Activated CD4-positive, alpha-beta T cell treated with anti-CD3 and anti-CD28 coated beads, Interleukin-2, amount 10 ng/mL, durations not matched to agents 24 days and 14 days (primary cell): ENCODE measurements around the gene CANT1. TPM values are rescaled to one million over a fixed set of nuclear protein-coding genes. Genes with fewer than 3 reads are reported as not detected.
"Not testable (repeated sequence)": the region's sequence is repeated elsewhere in the genome, so short reads cannot be mapped to it uniquely, and the experiment has no call there.

Experiments used
- DNase-seq: peaks from one replicate; pipeline ENCODE4 v3.0.0; 2022
- H3K27ac Mint-ChIP-seq: one replicate; pipeline ENCODE4 v1.8.0; 2022; ENCODE audit warnings: mild to moderate bottlenecking, mixed read lengths
- H3K27me3 Mint-ChIP-seq: one replicate; pipeline ENCODE4 v1.8.0; 2022; ENCODE audit warnings: mixed read lengths
- H3K36me3 Mint-ChIP-seq: one replicate; pipeline ENCODE4 v1.8.0; 2022; ENCODE audit warnings: low read depth, mild to moderate bottlenecking, mixed read lengths
- H3K4me1 Mint-ChIP-seq: one replicate; pipeline ENCODE4 v1.8.0; 2021; ENCODE audit warnings: mixed read lengths
- H3K4me3 Mint-ChIP-seq: one replicate; pipeline ENCODE4 v1.8.0; 2022; ENCODE audit warnings: mild to moderate bottlenecking, moderate library complexity, mixed read lengths
- H3K9me3 Mint-ChIP-seq: one replicate; pipeline ENCODE4 v1.8.0; 2021; ENCODE audit warnings: mixed read lengths
- intact Hi-C: fragments of 100-400 bp; cut with micrococcal nuclease; formaldehyde crosslinking; loops from one replicate; pipeline ENCODE4 v1.15.1; 2023
- total RNA-seq: library from RNA; stranded (reverse); gene quantifications from 2 replicates; pipeline ENCODE4 v1.2.3, GENCODE V29; 2022

Gene CANT1
- total RNA-seq, 1 donor from 2014 or later = 70.5 TPM

DNA sequence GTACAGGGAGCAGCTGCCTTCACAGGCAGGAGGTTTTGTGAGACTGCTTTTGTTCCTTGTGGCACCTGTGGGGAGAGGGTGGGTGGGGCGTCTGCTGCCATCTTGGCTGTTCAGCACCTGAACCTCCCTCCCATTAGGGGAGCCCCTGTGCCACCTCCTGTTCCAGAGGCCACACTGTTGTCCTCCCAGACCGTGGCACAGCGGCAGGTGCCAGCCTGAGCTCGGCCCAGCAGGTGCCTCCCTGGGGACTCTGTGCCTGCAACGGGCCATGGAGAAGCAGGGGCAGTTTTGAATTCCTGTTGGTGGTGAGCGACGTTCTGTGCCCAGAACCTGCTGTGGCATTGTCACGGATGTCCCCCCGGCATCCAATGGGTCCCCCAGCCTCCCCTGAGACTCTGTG is 39.7 kb downstream of the CANT1 start:
- Mint-ChIP-seq H3K4me1 (peaks cover 8% of the 10 kb centered on the region), H3K36me3 (peaks cover 27% of the 10 kb centered on the region), H3K4me3 (no peak overlapping the region), H3K27me3 (no peaks in the 10 kb centered on the region), H3K27ac (no peak overlapping the region), H3K9me3 (no peaks in the 10 kb centered on the region)
- intact Hi-C loops = loop anchor here (5.0 kb wide), 1 partner anchor 473 kb away; no protein-coding TSS in a partner anchor
- no peak for DNase-seq

DNA sequence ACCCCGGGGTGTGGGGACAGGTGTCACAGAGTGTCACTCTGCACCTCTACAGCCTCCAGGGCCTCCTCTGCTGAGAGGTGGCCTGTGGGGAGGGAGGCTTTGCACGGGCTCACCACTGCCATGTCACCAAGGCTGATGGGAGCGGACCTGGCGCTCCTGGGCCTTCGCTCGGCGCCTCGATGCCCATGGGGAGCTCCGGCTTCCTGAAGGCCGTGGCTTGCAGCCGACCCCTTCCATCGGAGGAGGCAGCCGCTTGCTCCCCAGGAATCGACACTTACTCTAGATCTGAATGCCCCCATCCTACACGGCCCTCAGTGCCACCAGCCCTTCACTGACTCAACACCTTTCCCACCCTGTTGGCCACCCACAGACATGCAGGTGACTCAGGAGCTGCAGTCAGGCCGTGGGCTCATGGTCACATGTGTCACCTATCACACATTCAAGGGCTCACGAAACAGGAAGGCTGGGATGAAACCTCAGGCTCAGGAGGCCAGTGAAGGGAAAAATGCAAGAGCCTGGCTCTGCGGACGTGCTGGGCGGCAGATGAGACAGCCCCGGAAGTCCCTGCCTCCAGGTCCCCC is 41.7 kb downstream of the CANT1 start:
- no peaks in the 10 kb centered on the region for H3K27me3 Mint-ChIP-seq
- no peak overlapping the region for H3K27ac Mint-ChIP-seq
- peaks cover 8% of the 10 kb centered on the region for H3K4me1 Mint-ChIP-seq

DNA sequence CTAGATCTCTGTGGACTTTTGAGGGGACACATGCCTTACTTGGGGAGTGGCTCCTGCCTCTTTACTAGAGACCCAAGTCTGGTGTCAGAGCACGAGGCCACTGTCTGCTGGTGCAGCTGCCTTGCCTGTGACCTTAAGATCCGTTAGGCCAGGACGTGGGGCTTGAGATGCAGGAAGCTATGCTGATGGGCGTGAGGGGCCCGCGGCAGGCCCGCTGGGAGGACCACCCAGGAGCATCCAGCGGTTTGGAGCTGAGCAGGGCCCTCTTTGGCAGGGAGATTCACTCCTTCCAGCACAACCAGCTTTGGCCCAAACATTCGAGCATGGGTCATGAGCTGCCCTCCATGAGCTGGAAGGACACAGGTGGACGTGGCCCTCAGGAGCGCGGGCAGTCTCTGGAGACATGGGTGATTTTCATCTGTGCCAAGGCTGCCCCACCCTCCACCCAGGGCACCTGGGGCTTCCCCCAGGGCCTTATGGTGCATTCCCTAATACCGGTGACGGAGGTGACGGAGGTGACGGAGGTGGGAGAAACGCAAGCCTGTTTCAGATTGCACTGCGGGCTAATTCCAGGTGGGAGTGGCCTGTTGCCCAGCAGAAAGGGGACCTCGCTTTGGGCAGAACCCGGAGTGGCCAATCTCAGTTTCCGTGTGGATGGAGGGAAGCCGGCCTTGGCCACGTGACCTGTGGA is 42.5 kb downstream of the CANT1 start:
- DNase-seq = no peak
- Mint-ChIP-seq H3K27ac (no peak overlapping the region), H3K36me3 (peaks cover 20% of the 10 kb centered on the region), H3K9me3 (no peaks in the 10 kb centered on the region), H3K27me3 (no peaks in the 10 kb centered on the region), H3K4me3 (no peak overlapping the region), H3K4me1 (peaks cover 8% of the 10 kb centered on the region)
- intact Hi-C loops = no loop called here

More for the DNA sequence above, 41.7 kb downstream of the CANT1 start:
- no peak for DNase-seq
- no peaks in the 10 kb centered on the region for H3K9me3 Mint-ChIP-seq
- peaks cover 25% of the 10 kb centered on the region for H3K36me3 Mint-ChIP-seq
- intact Hi-C loops = no loop called here
- H3K4me3 Mint-ChIP-seq = no peak overlapping the region

DNA sequence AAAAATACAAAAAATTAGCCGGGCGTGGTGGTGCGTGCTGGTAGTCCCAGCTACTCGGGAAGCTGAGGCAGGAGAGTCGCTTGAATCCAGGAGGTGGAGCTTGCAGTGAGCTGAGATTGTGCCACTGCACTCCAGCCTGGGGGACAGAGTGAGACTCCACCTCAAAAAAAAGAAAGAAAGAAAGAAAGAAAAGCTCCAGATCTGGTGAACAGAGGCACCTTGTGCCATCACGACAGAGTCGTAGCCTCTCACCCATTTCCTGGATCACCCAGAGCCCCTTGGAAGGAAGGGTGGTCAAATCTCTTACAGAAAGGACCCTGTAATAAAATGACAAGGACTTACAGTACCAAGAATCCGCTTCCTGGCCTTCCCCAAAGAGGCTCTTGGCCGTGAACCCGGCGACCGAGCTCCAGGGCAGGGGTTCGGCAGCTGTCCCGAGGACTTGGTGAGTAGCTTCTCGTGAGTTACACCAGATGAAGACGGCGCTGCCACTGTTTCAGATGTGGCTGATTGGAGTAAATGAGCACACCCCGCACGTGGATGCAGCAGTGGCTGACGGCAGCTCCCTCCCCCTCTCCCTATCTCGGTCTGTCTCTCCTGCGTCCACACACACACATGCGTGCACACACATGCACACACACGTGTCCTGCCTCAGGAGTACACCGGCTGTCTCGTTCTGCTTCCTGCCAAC is 43.3 kb downstream of the CANT1 start:
- Mint-ChIP-seq H3K27ac (no peak overlapping the region), H3K4me3 (no peak overlapping the region), H3K36me3 (peaks cover 14% of the 10 kb centered on the region), H3K4me1 (peaks cover 4% of the 10 kb centered on the region), H3K27me3 (no peaks in the 10 kb centered on the region), H3K9me3 (no peaks in the 10 kb centered on the region)
- no peak for DNase-seq
- intact Hi-C loops = no loop called here

DNA sequence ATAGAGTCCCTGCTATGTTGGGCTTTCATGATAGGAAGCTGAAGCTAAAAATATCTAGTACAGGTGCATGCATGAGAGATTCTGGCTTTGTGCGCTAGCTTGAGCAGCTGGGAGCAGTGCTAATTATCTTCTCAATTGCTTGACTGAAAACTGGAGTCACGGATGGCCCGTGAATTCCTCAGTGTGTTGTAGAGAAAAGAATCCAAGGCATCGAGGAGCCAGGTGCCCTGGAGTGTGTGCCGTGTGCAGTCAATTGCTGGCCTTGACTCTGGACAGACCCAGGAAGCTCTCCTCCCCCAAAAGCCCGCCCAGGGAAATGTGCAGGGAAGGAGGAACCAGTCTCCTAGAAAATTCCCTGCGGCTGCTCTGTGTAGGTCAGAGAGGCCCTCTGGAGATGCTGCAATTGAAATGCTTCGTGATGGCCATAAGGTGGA is 44.1 kb downstream of the CANT1 start:
- DNase-seq = no peak
- no peaks in the 10 kb centered on the region for H3K27me3 Mint-ChIP-seq
- H3K9me3 Mint-ChIP-seq = no peaks in the 10 kb centered on the region
- H3K36me3 Mint-ChIP-seq = peaks cover 9% of the 10 kb centered on the region
- intact Hi-C loops = no loop called here
- no peak overlapping the region for H3K4me3 Mint-ChIP-seq
- no peaks in the 10 kb centered on the region for H3K4me1 Mint-ChIP-seq
- H3K27ac Mint-ChIP-seq = no peak overlapping the region

DNA sequence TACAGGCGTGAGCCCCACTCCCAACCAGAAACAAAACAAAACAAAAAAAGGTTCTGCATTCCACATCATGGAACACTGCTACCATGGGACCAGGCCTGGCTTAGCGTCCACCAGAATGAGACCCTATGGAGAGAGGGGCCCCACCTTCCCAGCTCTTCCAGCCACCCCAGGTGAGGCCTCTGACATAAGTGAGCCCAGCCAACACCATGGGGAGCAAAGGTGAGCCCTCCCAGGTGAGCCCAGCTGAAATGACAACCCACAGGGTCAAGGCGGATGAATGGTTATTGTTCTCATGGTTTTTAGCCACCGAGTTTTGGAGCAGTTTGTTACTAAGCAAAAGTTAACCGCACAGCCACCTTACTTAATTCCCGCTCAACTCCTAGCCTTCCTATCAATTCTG is 46.2 kb downstream of the CANT1 start:
- Mint-ChIP-seq H3K4me3 (no peak overlapping the region), H3K27me3 (no peaks in the 10 kb centered on the region), H3K4me1 (no peaks in the 10 kb centered on the region), H3K36me3 (no peaks in the 10 kb centered on the region), H3K9me3 (no peaks in the 10 kb centered on the region), H3K27ac (no peak overlapping the region)
- no peak for DNase-seq
- intact Hi-C loops = no loop called here

DNA sequence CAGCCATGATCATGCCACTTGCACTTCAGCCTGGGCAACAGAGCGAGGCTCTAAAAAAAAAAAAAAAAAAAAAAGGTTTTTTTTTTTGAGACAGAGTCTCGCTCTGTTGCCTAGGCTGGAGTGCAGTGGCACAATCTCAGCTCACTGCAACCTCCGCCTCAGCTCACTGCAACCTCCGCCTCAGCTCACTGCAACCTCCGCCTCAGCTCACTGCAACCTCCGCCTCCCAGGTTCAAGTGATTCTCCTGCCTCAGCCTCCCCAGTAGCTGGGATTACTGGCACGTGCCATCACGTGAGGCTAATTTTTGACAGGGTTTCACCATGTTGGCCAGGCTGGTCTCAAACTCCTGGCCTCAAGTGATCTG is 46.6 kb downstream of the CANT1 start:
- DNase-seq, H3K9me3 Mint-ChIP-seq, intact Hi-C loops, H3K36me3 Mint-ChIP-seq, H3K27me3 Mint-ChIP-seq, H3K4me3 Mint-ChIP-seq, H3K4me1 Mint-ChIP-seq, H3K27ac Mint-ChIP-seq: not testable (repeated sequence)

DNA sequence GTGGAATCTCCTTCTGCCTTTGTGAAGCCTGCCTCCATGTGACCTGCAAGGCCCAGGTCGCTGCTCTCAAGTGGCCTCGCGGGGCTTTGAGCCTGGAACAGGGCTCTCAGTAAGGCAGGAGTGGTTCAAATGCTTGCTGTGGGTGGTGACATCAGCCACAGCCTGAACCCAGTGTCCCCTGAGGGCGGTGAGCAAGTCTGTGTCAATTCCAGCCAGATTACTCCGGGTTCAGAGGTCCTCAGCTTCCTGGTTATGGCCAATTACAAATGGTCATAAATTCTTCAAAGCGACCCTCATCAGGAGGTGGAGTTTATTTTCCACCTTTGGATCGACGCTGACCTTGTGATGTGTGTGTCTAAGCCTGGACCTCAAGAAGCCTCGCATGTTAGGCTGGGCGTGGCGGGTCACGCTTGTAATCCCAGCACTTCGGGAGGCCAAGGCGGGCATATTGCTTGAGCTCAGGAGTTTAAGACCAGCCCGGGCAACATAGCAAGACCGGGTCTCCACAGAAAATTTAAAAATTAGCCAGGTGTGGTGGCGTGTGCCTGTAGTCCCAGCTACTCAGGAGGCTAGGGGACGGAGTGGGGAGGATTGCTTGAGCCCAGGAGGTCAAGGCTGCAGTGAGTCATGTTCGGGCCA is 47.1 kb downstream of the CANT1 start:
- no peaks in the 10 kb centered on the region for H3K9me3 Mint-ChIP-seq
- no peak overlapping the region for H3K4me3 Mint-ChIP-seq
- H3K27ac Mint-ChIP-seq = no peak overlapping the region
- H3K27me3 Mint-ChIP-seq = no peaks in the 10 kb centered on the region
- DNase-seq = no peak
- H3K4me1 Mint-ChIP-seq = no peaks in the 10 kb centered on the region
- no peaks in the 10 kb centered on the region for H3K36me3 Mint-ChIP-seq
- intact Hi-C loops = no loop called here

DNA sequence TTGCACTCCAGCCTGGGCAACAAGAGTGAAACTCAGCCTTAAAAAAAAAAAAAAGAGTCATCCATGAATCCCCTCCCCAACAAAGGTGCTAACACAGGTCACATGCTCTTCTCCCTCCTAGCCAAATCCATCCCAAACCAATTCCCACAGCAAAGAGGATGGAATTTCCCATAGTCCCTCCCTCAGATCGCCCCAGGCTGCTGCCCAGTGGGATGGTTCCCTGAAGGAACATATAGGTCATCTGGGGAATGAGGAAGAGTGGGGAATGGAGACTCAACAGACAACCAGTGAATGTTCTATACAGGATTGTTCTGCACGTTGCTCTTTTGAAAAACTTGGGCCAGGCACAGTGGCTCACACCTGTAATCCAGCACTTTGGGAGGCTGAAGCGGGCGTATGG is 48.0 kb downstream of the CANT1 start:
- no peaks in the 10 kb centered on the region for H3K36me3 Mint-ChIP-seq
- intact Hi-C loops = no loop called here
- no peaks in the 10 kb centered on the region for H3K9me3 Mint-ChIP-seq
- H3K4me3 Mint-ChIP-seq = no peak overlapping the region
- no peak overlapping the region for H3K27ac Mint-ChIP-seq
- peaks cover 2% of the 10 kb centered on the region for H3K4me1 Mint-ChIP-seq
- no peaks in the 10 kb centered on the region for H3K27me3 Mint-ChIP-seq
- no peak for DNase-seq

DNA sequence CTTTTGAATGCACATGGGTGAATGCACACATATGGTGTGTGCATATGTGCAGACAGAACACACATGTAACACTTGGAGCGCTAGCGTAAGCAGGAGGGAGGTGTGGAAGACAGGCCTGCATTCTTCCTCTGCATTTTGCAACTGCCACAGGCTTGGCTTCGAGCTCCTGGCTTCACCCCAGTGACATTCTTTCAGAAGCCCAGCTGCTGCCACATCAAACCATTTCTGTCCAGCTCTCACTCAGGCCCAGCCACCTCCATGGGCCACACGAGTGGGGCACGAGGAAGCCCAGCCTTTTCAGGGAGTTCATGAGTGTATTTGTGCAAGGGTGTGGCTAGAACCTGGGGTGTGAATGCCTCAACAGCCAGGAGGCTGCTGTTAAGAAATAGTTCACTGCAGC is 48.6 kb downstream of the CANT1 start:
- Mint-ChIP-seq H3K4me1 (peaks cover 2% of the 10 kb centered on the region), H3K9me3 (no peaks in the 10 kb centered on the region), H3K27me3 (no peaks in the 10 kb centered on the region), H3K4me3 (no peak overlapping the region), H3K27ac (no peak overlapping the region), H3K36me3 (no peaks in the 10 kb centered on the region)
- no peak for DNase-seq
- intact Hi-C loops = no loop called here

DNA sequence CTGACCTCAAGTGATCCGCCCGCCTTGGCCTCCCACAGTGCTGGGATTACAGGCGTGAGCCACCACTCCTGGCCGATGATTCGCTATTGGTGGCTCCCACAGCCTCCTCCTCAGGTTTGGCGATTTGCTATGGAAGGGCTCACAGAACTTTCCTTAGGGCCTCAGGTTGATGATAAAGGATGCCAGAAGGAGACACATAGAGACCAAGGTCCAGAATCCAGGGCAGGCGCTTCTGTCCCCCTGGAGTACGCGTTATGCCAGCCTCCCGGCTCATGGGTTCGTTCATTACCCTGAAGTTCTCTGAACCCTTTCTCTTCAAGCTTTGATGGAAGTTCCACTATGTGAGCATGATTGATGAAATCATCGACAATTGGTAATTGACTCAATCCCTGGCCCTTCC is 49.8 kb downstream of the CANT1 start:
- intact Hi-C loops = no loop called here
- peaks cover 2% of the 10 kb centered on the region for H3K4me1 Mint-ChIP-seq
- no peaks in the 10 kb centered on the region for H3K27me3 Mint-ChIP-seq
- no peaks in the 10 kb centered on the region for H3K36me3 Mint-ChIP-seq
- H3K4me3 Mint-ChIP-seq = no peak overlapping the region
- H3K9me3 Mint-ChIP-seq = no peaks in the 10 kb centered on the region
- no peak for DNase-seq
- H3K27ac Mint-ChIP-seq = no peak overlapping the region

DNA sequence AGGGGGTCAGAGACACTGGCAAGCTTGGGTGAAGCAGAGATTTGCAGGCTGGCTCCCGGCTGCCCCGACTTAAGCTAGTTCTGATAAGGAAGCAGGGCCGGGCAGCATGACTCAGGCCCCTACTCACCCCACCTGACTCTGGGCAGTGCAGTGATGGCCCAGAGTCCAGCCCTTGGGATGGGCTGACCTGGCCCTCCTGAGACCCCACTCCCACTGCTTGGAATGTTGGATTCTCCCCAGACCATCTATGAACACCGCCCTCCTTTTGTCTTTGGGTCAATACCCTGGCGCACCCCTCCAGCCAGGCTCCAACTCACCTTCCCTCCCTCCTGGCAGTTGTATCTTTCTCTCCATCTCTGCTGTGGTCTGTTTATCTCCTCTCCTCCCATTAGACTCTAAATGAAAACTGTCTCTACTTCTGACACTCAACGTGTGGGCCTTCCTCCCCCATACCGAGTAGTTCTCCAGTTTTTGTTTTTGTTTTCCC is 50.9 kb downstream of the CANT1 start:
- Mint-ChIP-seq H3K36me3 (no peaks in the 10 kb centered on the region), H3K4me1 (peaks cover 2% of the 10 kb centered on the region), H3K4me3 (no peak overlapping the region), H3K27me3 (no peaks in the 10 kb centered on the region), H3K9me3 (no peaks in the 10 kb centered on the region), H3K27ac (no peak overlapping the region)
- DNase-seq = no peak
- intact Hi-C loops = no loop called here

DNA sequence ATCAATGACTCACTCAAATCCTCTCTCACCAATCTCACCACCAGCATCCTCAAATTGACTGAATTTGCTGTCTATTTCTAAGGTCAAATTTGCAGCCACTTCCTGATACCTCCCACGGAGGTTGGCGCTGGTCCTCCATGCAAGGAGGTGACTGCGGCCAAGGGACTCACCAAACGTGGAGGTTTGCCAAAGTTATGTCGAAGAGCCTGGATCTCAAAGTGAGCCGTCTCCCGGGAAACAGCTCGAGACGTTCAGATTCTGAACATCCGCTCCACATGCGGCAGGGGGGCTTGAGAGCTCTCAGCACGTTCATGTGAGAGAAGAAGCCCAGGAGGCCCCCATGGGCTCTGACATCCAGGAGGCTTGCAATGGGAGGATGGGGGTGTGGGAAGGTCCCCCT is 52.4 kb downstream of the CANT1 start:
- H3K4me3 Mint-ChIP-seq = no peak overlapping the region
- no peaks in the 10 kb centered on the region for H3K9me3 Mint-ChIP-seq
- intact Hi-C loops = no loop called here
- no peaks in the 10 kb centered on the region for H3K27me3 Mint-ChIP-seq
- H3K27ac Mint-ChIP-seq = no peak overlapping the region
- peaks cover 2% of the 10 kb centered on the region for H3K4me1 Mint-ChIP-seq
- H3K36me3 Mint-ChIP-seq = no peaks in the 10 kb centered on the region
- no peak for DNase-seq

DNA sequence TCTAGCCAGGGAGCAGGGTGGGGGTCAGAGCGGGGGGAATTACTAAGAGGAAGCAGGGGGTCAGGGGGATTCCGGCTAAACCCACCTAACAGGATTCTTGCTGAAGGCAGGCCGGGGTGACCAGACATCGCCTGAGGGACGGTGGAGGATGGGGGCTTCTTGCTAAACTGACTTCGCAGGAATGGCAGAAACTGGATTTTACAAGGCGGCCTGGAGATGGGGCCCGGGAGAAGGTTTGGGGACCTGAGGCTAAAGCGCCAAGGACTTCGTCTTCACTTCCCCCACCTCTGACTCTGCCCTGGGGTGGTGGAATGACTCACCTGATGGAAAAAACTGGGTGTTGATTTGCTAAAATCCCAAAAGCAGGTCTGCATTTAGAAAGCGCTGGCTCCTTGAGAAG is 53.3 kb downstream of the CANT1 start:
- Mint-ChIP-seq H3K4me1 (peaks cover 2% of the 10 kb centered on the region), H3K27me3 (no peaks in the 10 kb centered on the region), H3K27ac (no peak overlapping the region), H3K9me3 (no peaks in the 10 kb centered on the region), H3K4me3 (no peak overlapping the region), H3K36me3 (no peaks in the 10 kb centered on the region)
- no peak for DNase-seq
- intact Hi-C loops = no loop called here
